A673 (cell line): ENCODE results near the gene HDGFL3. TPM values are rescaled to one million over a fixed set of nuclear protein-coding genes. Genes with fewer than 3 reads are reported as not detected.

ENCODE experiments used
- BruUV-seq: library from RNA; stranded (reverse); fragments of 400-500 nt; replicated peaks from 2 replicates; lab custom pipeline; 2021; lab: Mats Ljungman, UMichigan
- CTCF ChIA-PET: fragments of 300-600 bp; sonication (Branson Sonifier 250); formaldehyde crosslinking; loops from one replicate; lab custom pipeline; 2022; ENCODE audit warnings: antibody characterized with exemption; lab: Charles Lee
- POLR2A ChIA-PET: fragments of 300-600 bp; sonication (Branson Sonifier 250); formaldehyde crosslinking; loops from one replicate; lab custom pipeline; 2022; ENCODE audit warnings: antibody characterized with exemption; ENCODE audit not compliant: low non-redundant PET; lab: Charles Lee
- DNase-seq: peaks from one replicate; pipeline ENCODE4 v3.0.0-alpha.2; 2015; ENCODE audit warnings: low spot score
- H3K27ac ChIP-seq: fragments of 200-600 bp; sonication (generic); 2 replicates; pipeline ENCODE4 v1.5.1; 2016; ENCODE audit warnings: mixed run types, low read depth, mild to moderate bottlenecking, mixed read lengths, antibody characterized with exemption, low read length; ENCODE audit not compliant: poor library complexity, severe bottlenecking
- H3K27me3 ChIP-seq: fragments of 200-600 bp; sonication (generic); replicated peaks from 2 replicates; pipeline ENCODE4 v1.6.1; 2017; ENCODE audit warnings: mixed run types, low read depth, mild to moderate bottlenecking, mixed read lengths, antibody characterized with exemption, low read length; ENCODE audit not compliant: insufficient read depth, poor library complexity
- H3K36me3 ChIP-seq: fragments of 200-600 bp; sonication (generic); 2 replicates; pipeline ENCODE4 v1.6.1; 2016; ENCODE audit warnings: mixed run types, mild to moderate bottlenecking, mixed read lengths, antibody characterized with exemption, low read length; ENCODE audit not compliant: insufficient read depth, poor library complexity, severe bottlenecking
- H3K4me1 ChIP-seq: fragments of 200-600 bp; sonication (generic); 2 replicates; pipeline ENCODE4 v1.6.1; 2017; ENCODE audit warnings: mixed run types, mild to moderate bottlenecking, mixed read lengths, antibody characterized with exemption, low read length; ENCODE audit not compliant: insufficient read depth, poor library complexity, severe bottlenecking
- H3K4me3 ChIP-seq: fragments of 200-600 bp; sonication (generic); 2 replicates; pipeline ENCODE4 v1.5.1; 2016; ENCODE audit warnings: low read depth, mixed run types, mild to moderate bottlenecking, mixed read lengths, low read length; ENCODE audit not compliant: poor library complexity, severe bottlenecking
- H3K9me3 ChIP-seq: fragments of 200-600 bp; sonication (generic); 2 replicates; pipeline ENCODE4 v1.6.1; 2016; ENCODE audit warnings: mixed run types, low read depth, mild to moderate bottlenecking, mixed read lengths, antibody characterized with exemption, low read length; ENCODE audit not compliant: poor library complexity, severe bottlenecking
- EZH2 ChIP-seq: fragments of 200-600 bp; sonication (generic); IDR thresholded peaks from 2 replicates; pipeline ENCODE4 v1.6.1; 2017; ENCODE audit warnings: borderline replicate concordance, low read depth, mild to moderate bottlenecking, mixed read lengths, antibody characterized with exemption, low read length; ENCODE audit not compliant: poor library complexity, severe bottlenecking
- intact Hi-C: fragments of 100-400 bp; cut with micrococcal nuclease; formaldehyde crosslinking; loops from one replicate; pipeline ENCODE4 v1.10.0; 2022; ENCODE audit not compliant: unreplicated experiment
- total RNA-seq: library from RNA; stranded (reverse); gene quantifications from 2 replicates; pipeline ENCODE4 v1.2.3, GENCODE V29; 2021
- TF ChIP-seq, protein P1 (sequence below): fragments of 300-800, 200-600 bp; sonication (generic); conservative IDR thresholded peaks from 2 replicates; pipeline ENCODE4 v1.5.1; 2017; ENCODE audit warnings: low read depth, mild to moderate bottlenecking, antibody characterized with exemption, low read length, moderate library complexity, mixed read lengths

The HDGFL3 gene
- total RNA-seq, 1 experiment from 2014 or later: 103 TPM

DNA sequence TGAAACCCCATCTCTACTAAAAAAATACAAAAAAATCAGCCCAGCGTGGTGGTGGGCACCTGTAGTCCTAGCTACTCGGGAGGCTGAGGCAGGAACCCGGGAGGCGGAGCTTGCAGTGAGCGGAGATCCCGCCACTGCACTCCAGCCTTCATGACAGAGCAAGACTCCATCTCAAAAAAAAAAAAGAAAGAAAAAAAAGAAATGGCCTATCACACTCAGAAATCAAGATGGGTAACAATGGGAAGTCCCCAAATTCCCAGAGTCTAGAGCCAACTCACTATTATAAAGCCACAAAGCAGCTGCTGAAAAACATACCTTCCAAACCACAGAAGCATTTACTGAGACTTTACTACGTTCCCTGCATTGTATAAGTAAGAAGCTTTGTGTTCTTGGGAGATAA is 7.5 kb downstream of the HDGFL3 start:
- no peak overlapping the region for H3K4me3 ChIP-seq
- POLR2A ChIA-PET: no interaction called here
- no TSS peak for BruUV-seq
- CTCF ChIA-PET: no interaction called here
- peaks cover 3% of the 10 kb centered on the region for H3K4me1 ChIP-seq
- no peak overlapping the region for H3K27ac ChIP-seq
- intact Hi-C loops: no loop called here
- no peaks in the 10 kb centered on the region for H3K9me3 ChIP-seq
- no peak for TF ChIP-seq EZH2
- TF ChIP-seq, protein P1, sequence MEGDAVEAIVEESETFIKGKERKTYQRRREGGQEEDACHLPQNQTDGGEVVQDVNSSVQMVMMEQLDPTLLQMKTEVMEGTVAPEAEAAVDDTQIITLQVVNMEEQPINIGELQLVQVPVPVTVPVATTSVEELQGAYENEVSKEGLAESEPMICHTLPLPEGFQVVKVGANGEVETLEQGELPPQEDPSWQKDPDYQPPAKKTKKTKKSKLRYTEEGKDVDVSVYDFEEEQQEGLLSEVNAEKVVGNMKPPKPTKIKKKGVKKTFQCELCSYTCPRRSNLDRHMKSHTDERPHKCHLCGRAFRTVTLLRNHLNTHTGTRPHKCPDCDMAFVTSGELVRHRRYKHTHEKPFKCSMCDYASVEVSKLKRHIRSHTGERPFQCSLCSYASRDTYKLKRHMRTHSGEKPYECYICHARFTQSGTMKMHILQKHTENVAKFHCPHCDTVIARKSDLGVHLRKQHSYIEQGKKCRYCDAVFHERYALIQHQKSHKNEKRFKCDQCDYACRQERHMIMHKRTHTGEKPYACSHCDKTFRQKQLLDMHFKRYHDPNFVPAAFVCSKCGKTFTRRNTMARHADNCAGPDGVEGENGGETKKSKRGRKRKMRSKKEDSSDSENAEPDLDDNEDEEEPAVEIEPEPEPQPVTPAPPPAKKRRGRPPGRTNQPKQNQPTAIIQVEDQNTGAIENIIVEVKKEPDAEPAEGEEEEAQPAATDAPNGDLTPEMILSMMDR: no peak
- no peaks in the 10 kb centered on the region for H3K36me3 ChIP-seq
- no peaks in the 10 kb centered on the region for H3K27me3 ChIP-seq
- no peak for DNase-seq

DNA sequence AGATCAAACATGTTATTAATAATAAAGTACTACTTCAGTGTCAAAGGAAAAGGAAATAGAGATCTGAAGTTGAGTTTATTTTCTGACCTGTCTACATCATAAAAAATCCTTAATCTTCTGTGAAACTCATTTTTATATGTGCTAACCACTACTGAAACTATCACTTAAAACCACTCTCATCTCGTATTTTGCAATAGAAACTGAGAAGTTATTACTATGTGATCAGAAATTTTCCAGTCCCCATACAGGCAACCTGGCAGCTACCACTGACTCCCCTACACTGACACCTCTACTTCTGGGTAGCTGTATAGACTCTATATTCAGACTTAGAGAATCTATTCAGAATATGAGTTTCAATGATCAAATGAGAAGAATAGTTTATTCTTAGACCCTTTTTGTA is 8.3 kb downstream of the HDGFL3 start:
- Histone ChIP-seq H3K27ac (no peak overlapping the region), H3K9me3 (no peaks in the 10 kb centered on the region), H3K27me3 (no peaks in the 10 kb centered on the region), H3K4me3 (no peak overlapping the region), H3K4me1 (peaks cover 1% of the 10 kb centered on the region), H3K36me3 (no peaks in the 10 kb centered on the region)
- TF ChIP-seq, protein P1: no peak
- TF ChIP-seq EZH2: no peak
- ChIA-PET POLR2A (no interaction called here), CTCF (interaction anchor here (0.6 kb wide), 1 partner anchor 69 kb away, joined by 4 read pairs; no protein-coding TSS in a partner anchor)
- BruUV-seq: no TSS peak
- DNase-seq: no peak
- intact Hi-C loops: no loop called here

DNA sequence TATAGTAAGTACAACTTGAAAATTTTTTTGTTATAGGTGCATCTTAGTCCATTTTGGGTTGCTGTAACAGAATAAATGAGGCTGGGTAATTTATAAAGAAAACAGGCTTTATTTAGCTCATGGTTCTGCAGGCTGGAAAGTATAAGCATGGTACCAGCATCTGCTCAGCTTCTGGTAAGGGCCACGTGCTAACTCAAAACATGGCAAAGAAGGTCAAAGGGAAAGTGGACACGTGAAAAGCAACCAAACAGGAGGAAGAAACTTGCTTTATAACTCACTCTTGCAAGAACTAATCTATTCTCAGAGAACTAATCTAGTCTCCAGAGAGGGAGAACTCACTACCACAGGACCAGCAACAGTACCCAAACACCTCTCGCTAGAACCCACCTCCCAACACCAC is 9.1 kb downstream of the HDGFL3 start:
- H3K4me3 ChIP-seq: no peak overlapping the region
- no peaks in the 10 kb centered on the region for H3K27me3 ChIP-seq
- no peaks in the 10 kb centered on the region for H3K36me3 ChIP-seq
- no peak for DNase-seq
- TF ChIP-seq, protein P1: no peak
- no peak for TF ChIP-seq EZH2
- intact Hi-C loops: no loop called here
- no peaks in the 10 kb centered on the region for H3K4me1 ChIP-seq
- H3K27ac ChIP-seq: no peak overlapping the region
- ChIA-PET CTCF (no interaction called here), POLR2A (no interaction called here)
- H3K9me3 ChIP-seq: no peaks in the 10 kb centered on the region
- no TSS peak for BruUV-seq
